ENCODE data around the gene XXYLT1. TPM values are rescaled to one million over a fixed set of nuclear protein-coding genes. Genes with fewer than 3 reads are reported as not detected.

XXYLT1 gene
- total RNA-seq, 1 experiment from 2014 or later: 49.1 TPM

GRCh38 chr3:195025884-195026200 is 245.1 kb downstream of the XXYLT1 start:
- no peak for DNase-seq (ENCODE audit: low spot score)

GRCh38 chr3:195025056-195025883 is 245.7 kb downstream of the XXYLT1 start:
- DNase-seq (ENCODE audit: low spot score): no peak

GRCh38 chr3:195023989-195024388 is 247.0 kb downstream of the XXYLT1 start:
- DNase-seq (ENCODE audit: low spot score): no peak

- no peak for DNase-seq (ENCODE audit: low spot score)
These were observed 247.4 kb downstream of the XXYLT1 start for GRCh38 chr3:195023576-195023975.

- DNase-seq (ENCODE audit: low spot score): no peak
These were observed 249.3 kb downstream of the XXYLT1 start for GRCh38 chr3:195021692-195022091.

- no peak for DNase-seq (ENCODE audit: low spot score)
These were observed 250.0 kb downstream of the XXYLT1 start for GRCh38 chr3:195020921-195021320.

- no peak for DNase-seq (ENCODE audit: low spot score)
These were observed 250.8 kb downstream of the XXYLT1 start for GRCh38 chr3:195020185-195020584.

- DNase-seq (ENCODE audit: low spot score): no peak
These were observed 251.6 kb downstream of the XXYLT1 start for GRCh38 chr3:195019335-195019734.

Other genes with a start within 250 kb of the XXYLT1 start
- gene ACAP2, start 171.9 kb upstream of the XXYLT1 start, total RNA-seq (2014; rRNA removed; shearing (Covaris generic)): 52.2 and 53.3 TPM in 2 replicates